Urinary bladder (tissue), 4 donors: ENCODE results near the gene DIS3L2. TPM values are rescaled to one million over a fixed set of nuclear protein-coding genes. Genes with fewer than 3 reads are reported as not detected.
A peak's percentile ranks its signal among the peaks of the same experiment; 100 is the strongest.

Experiments
- DNase-seq: peaks from one replicate; pipeline ENCODE4 v3.0.0-alpha.2; 2015; ENCODE audit errors: extremely low spot score
- H3K27ac ChIP-seq: one replicate; pipeline ENCODE4 v1.5.1; 2013; ENCODE audit warnings: low read depth, mild to moderate bottlenecking, moderate library complexity
- H3K36me3 ChIP-seq: one replicate; pipeline ENCODE4 v1.6.1; 2013; ENCODE audit warnings: mild to moderate bottlenecking, moderate library complexity; ENCODE audit not compliant: insufficient read depth
- H3K4me1 ChIP-seq: one replicate; pipeline ENCODE4 v1.6.1; 2013; ENCODE audit warnings: mild to moderate bottlenecking, moderate library complexity; ENCODE audit not compliant: insufficient read depth
- H3K4me3 ChIP-seq: one replicate; pipeline ENCODE4 v1.5.1; 2013; ENCODE audit warnings: low read depth, low read length
- WGBS: extraction: QIAGEN DNeasy Blood & Tissue Kit; methylation state at CpG from one replicate; pipeline ENCODE4 v1.1.7; 2013; 5-methylcytosine and 5-hydroxymethylcytosine counted together
- polyA plus RNA-seq: library from polyadenylated mRNA; stranded (reverse); fragments of 200-250 nt; gene quantifications from one replicate; pipeline ENCODE4 v1.2.3, GENCODE V29; 2013
- total RNA-seq: library from RNA; depleted of rRNA; stranded (reverse); fragments of >200 nt; gene quantifications from one replicate; pipeline ENCODE4 v1.2.3, GENCODE V29; 2014
- donor health status: healthy with polysubstance abuse.
- donor health status: healthy.

DIS3L2 gene
- total and polyA plus RNA-seq, 2 donors: 15.0 to 33.6 TPM

DNA sequence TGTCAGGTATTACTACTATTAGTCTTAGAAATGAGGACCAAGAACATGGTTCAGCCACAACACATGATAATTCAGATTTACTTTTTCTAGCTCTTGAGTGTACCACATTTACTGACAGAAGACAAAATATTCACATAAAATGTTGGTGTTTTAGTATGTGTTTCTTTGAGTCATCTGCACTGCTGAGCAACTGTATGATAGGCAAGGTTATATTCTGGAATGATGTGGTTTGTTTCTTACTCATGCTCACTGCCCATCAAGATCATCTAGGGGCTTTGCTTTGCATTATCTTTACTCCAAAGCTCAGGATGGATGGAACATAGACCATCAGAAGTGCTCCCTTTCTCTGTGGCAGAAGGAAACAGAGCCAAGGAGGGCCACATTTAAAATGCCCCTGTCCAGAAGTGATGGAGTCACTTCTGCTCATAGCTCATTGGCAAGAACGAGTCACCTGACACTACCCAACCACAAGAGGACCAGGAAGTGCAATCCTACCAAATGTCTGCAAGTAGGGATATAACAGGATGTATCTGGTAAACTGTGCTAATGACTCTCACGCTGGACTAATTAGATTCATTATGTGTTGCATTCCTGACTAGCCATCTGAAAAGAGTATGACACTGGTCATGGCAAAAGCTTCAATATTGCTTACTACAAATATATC, 81.5 kb downstream of the DIS3L2 start:
- H3K4me1 ChIP-seq: no peaks in the 10 kb centered on the region
- WGBS: 95% methylated on average over 2 of the region's 2 CpGs
- no peak overlapping the region for H3K27ac ChIP-seq
- DNase-seq: no peak
- H3K4me3 ChIP-seq: no peak overlapping the region
- no peaks in the 10 kb centered on the region for H3K36me3 ChIP-seq

GRCh38 chr2:232043966-232044365, 82.5 kb downstream of the DIS3L2 start:
- DNase-seq: no peak
- Histone ChIP-seq H3K4me1 (no peaks in the 10 kb centered on the region), H3K4me3 (no peak overlapping the region), H3K27ac (no peak overlapping the region), H3K36me3 (no peaks in the 10 kb centered on the region)

- H3K36me3 ChIP-seq: no peaks in the 10 kb centered on the region
- no peak for DNase-seq
- H3K27ac ChIP-seq: no peak overlapping the region
- WGBS: 96% methylated on average over 4 of the region's 4 CpGs
- no peak overlapping the region for H3K4me3 ChIP-seq
- no peaks in the 10 kb centered on the region for H3K4me1 ChIP-seq
Measured at GRCh38 chr2:232049350-232049749, 87.8 kb downstream of the DIS3L2 start.

DNA sequence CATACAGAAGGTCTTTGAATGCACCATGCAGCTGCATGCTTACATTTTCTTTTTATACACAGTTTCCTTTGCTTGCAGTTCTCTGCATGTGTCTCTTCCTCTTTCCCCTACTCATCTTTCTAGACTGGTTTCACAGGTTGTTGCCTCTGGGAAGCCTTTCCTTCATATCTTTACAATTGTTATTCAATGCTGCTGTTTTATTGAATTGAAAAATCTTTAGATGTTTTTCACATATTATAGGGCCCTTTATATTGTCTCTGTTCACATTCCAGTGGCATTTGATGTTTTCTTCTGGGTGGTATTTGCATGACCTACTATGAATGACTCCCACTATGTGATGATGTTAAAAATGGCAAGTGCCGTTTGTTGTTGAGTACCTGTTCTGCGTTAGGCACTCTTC, 91.1 kb downstream of the DIS3L2 start:
- no peak overlapping the region for H3K27ac ChIP-seq
- no peak overlapping the region for H3K4me3 ChIP-seq
- no peaks in the 10 kb centered on the region for H3K4me1 ChIP-seq
- 83% methylated on average over 2 of the region's 2 CpGs for WGBS
- no peak for DNase-seq
- no peaks in the 10 kb centered on the region for H3K36me3 ChIP-seq

GRCh38 chr2:232053777-232054176, 92.3 kb downstream of the DIS3L2 start:
- Histone ChIP-seq H3K27ac (no peak overlapping the region), H3K4me3 (no peak overlapping the region), H3K36me3 (no peaks in the 10 kb centered on the region), H3K4me1 (no peaks in the 10 kb centered on the region)
- WGBS: 82% methylated on average over 2 of the region's 2 CpGs
- DNase-seq: no peak

DNA sequence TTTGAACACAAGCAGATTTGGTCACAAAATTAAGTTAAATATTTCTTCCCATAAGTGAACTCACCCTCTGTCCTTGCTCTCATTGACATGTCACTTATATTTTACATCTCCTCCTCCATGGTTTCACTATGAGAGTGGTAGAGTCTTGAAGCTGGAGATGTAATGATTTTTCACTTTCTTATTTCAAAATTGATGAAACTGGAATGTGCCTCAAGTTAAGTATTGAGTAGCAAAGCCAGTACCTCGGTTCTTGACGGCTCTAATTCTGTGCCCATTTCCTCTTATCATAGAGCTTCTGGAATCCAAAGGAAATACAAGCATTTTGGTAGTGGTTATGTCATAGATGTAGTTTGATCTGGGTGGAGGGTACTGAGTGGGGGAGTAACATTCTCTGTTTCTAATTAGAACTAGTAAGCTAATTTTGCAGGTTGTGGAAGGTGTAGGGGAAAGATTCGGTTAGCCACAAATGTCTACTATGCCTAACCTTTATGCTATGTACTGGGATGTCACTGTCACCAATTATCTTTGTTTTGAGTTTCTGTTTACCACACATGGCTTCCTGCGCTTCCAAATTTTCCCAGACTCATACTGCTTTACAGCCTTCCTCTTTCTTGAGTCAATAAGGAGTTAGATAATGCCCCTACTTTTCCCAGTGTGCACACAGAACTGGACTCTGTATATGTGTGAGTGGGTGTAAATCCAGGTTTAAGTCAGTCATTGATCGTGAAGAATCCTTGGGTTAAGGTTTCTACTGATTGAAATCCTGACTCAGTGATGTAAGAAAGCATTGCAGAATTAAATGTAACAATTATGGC, 96.8 kb downstream of the DIS3L2 start:
- H3K36me3 ChIP-seq: no peaks in the 10 kb centered on the region
- DNase-seq: no peak
- H3K27ac ChIP-seq: no peak overlapping the region
- no peaks in the 10 kb centered on the region for H3K4me1 ChIP-seq
- WGBS: 81% methylated on average over 5 of the region's 5 CpGs
- H3K4me3 ChIP-seq: no peak overlapping the region

DNA sequence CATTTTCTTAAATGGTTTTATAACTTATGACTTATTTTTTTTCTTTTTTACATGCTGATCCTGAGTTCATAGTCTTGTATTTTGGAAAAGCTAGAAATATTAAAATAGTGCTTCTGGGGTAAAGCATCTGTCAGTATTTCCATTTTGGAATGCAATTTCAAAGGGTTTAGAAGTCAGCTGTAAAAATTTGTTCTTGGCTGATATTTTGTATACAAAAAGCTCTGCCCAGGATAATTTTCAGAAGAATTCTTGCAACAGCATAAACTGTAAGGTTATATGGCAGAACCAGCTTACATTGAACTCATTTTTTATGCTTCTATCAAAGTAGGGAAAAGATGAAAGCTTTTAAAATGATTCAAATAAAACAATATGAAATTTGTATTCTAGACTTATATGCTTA, 97.4 kb downstream of the DIS3L2 start:
- no peak overlapping the region for H3K27ac ChIP-seq
- no peaks in the 10 kb centered on the region for H3K4me1 ChIP-seq
- H3K4me3 ChIP-seq: no peak overlapping the region
- no peak for DNase-seq
- H3K36me3 ChIP-seq: no peaks in the 10 kb centered on the region

- peak; percentile 35 for DNase-seq
- 83% methylated on average over 4 of the region's 4 CpGs for WGBS
- no peak overlapping the region for H3K27ac ChIP-seq
- no peaks in the 10 kb centered on the region for H3K4me1 ChIP-seq
- no peak overlapping the region for H3K4me3 ChIP-seq
- H3K36me3 ChIP-seq: no peaks in the 10 kb centered on the region
Measured at GRCh38 chr2:232061265-232061664, 99.8 kb downstream of the DIS3L2 start.

GRCh38 chr2:232073026-232073425, 111.5 kb downstream of the DIS3L2 start:
- Histone ChIP-seq H3K27ac (no peak overlapping the region), H3K36me3 (no peaks in the 10 kb centered on the region), H3K4me1 (peaks cover 2% of the 10 kb centered on the region), H3K4me3 (no peak overlapping the region)
- WGBS: 60% methylated on average over 4 of the region's 4 CpGs
- DNase-seq: no peak

DNA sequence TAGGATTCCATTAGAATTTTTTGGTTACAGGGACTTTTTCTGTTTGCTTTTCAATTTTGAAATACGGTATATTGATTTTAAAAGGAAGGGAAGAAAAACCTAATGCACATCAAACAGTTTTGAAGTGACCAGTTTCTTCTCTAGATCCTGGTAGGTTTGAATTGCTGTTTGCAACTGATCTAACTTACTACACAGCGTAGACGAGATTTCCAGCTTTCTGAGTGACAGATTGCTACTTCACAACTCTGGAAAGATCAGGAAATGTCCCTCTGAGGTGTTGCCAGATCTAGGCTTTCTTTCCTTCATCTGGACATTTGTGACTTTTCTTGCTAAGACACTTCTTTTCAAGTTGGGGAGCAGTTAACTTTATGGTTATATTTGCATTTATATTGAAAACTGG, 112.2 kb downstream of the DIS3L2 start:
- Histone ChIP-seq H3K27ac (no peak overlapping the region), H3K4me1 (peaks cover 2% of the 10 kb centered on the region), H3K4me3 (no peak overlapping the region), H3K36me3 (no peaks in the 10 kb centered on the region)
- 74% methylated on average over 3 of the region's 3 CpGs for WGBS
- DNase-seq: no peak

- Histone ChIP-seq H3K36me3 (no peaks in the 10 kb centered on the region), H3K4me1 (peaks cover 2% of the 10 kb centered on the region), H3K27ac (no peak overlapping the region), H3K4me3 (no peak overlapping the region)
- 79% methylated on average over 1 of the region's 1 CpG for WGBS
- DNase-seq: no peak
Measured at GRCh38 chr2:232075080-232075479, 113.6 kb downstream of the DIS3L2 start.

- Histone ChIP-seq H3K27ac (no peak overlapping the region), H3K36me3 (no peaks in the 10 kb centered on the region), H3K4me3 (no peak overlapping the region), H3K4me1 (peaks cover 2% of the 10 kb centered on the region)
- WGBS: 74% methylated on average over 1 of the region's 1 CpG
- no peak for DNase-seq
Measured at GRCh38 chr2:232075859-232076258, 114.3 kb downstream of the DIS3L2 start.

- no peak overlapping the region for H3K4me3 ChIP-seq
- peaks cover 2% of the 10 kb centered on the region for H3K4me1 ChIP-seq
- 88% methylated on average over 1 of the region's 1 CpG for WGBS
- no peak for DNase-seq
- no peaks in the 10 kb centered on the region for H3K36me3 ChIP-seq
- no peak overlapping the region for H3K27ac ChIP-seq
Measured at GRCh38 chr2:232076272-232076671, 114.8 kb downstream of the DIS3L2 start.

DNA sequence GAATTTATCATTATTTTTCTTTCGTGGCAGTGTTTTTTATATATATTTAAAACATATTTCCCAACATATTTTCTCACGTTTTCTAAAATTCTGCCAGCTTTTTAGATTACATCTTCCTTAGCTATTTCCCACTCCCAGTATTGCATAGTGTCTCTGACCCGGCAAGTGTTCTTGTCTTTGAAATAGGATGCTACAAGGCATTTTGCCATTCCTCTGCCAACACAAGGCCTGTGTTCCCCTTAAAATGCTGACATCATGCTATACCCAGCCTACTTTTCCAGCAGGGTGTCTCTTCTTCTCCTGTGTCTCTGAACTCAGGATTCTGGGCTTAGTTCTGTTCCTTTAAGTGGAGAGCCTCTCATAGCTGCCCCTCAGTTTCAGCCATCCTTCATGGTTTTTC, 115.2 kb downstream of the DIS3L2 start:
- Histone ChIP-seq H3K27ac (no peak overlapping the region), H3K36me3 (no peaks in the 10 kb centered on the region), H3K4me3 (no peak overlapping the region), H3K4me1 (peaks cover 2% of the 10 kb centered on the region)
- no peak for DNase-seq
- 92% methylated on average over 3 of the region's 3 CpGs for WGBS
